Right lobe of liver (tissue), 4 donors: Measurements from ENCODE around the gene RRM1.

Experiments used
- POLR2A ChIP-seq: fragments of 450-650 bp; IDR thresholded peaks from one replicate; pipeline ENCODE4 v1.6.1; 2017; ENCODE audit warnings: antibody characterized with exemption, mild to moderate bottlenecking
- TF ChIP-seq, protein P1 (sequence below), 4 donors: fragments of 200-600 bp in 3 of 4; fragments of 450-650 bp in 1 of 4; IDR thresholded peaks; one replicate each; pipeline versions ENCODE4 v1.5.1 to v1.8.0; 2016 to 2022; ENCODE audit warnings: antibody characterized with exemption in 4 of 4, mild to moderate bottlenecking in 2 of 4
- donor health status: DM: no; HTN: no; CAD: no.
- donor health status: DM: no; HTN: no; CAD: no.
- donor health status: DM: no; HTN: yes; CAD: no.

DNA sequence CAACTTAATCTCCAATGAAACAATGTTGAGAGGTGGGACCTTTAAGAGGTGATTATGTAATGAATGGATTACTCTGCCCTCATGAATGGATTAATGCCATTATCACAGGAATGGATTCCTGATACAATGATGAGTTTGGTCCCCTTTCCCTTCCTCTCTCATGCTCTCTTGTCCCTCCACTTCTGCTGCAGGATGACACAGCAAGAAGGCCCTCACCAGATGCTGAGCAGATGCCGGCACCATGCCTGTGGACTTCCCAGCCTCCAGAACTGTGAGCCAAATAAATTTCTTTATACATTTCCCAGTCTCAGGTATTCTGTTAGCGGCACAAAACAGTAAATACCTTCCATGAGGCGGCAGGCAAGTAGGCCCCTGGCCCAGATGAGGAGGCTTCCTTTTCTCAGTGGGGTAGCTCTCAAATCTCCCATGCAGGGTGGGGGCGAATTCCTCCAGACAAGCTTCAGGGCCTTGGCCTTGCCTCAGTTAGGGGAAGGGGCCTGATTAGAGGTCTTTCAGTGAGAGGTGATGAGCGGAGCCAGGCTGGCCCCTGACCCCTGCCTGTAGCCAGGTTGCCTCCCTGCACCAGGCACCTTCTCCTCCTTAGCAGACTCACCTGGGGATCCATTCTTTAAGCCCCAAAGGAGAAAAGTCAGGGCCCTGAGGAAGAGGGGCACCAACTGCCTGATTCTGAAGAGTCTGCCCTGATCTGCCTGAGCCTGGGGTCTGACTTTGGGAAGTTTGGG, 86.0 kb downstream of the RRM1 start:
- TF ChIP-seq, protein P1, sequence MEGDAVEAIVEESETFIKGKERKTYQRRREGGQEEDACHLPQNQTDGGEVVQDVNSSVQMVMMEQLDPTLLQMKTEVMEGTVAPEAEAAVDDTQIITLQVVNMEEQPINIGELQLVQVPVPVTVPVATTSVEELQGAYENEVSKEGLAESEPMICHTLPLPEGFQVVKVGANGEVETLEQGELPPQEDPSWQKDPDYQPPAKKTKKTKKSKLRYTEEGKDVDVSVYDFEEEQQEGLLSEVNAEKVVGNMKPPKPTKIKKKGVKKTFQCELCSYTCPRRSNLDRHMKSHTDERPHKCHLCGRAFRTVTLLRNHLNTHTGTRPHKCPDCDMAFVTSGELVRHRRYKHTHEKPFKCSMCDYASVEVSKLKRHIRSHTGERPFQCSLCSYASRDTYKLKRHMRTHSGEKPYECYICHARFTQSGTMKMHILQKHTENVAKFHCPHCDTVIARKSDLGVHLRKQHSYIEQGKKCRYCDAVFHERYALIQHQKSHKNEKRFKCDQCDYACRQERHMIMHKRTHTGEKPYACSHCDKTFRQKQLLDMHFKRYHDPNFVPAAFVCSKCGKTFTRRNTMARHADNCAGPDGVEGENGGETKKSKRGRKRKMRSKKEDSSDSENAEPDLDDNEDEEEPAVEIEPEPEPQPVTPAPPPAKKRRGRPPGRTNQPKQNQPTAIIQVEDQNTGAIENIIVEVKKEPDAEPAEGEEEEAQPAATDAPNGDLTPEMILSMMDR (IDR thresholded peaks at IDR 0.05), result no peak
- no peak for TF ChIP-seq POLR2A
